IMR-90 (cell line): ENCODE data around the gene SPATA17. TPM values are rescaled to one million over a fixed set of nuclear protein-coding genes. Genes with fewer than 3 reads are reported as not detected.

ENCODE experiments used
- ATAC-seq: fragments of 200-7000 bp; cut with Tn5 transposase; 2 replicates; pipeline ENCODE4 v1.9.1; 2020; ENCODE audit warnings: low read depth, mild to moderate bottlenecking, moderate library complexity
- BruUV-seq: library from RNA; stranded (reverse); fragments of 400-500 nt; replicated peaks from 2 replicates; lab custom pipeline; 2021; lab: Mats Ljungman, UMichigan
- CTCF ChIA-PET: fragments of 300-600 bp; formaldehyde crosslinking; extraction: SDS; loops from one replicate; lab custom pipeline; 2021; ENCODE audit warnings: antibody characterized with exemption; lab: Yijun Ruan, JAX
- POLR2A ChIA-PET: fragments of 300-600 bp; sonication (Branson Sonifier 250); formaldehyde crosslinking; loops from one replicate; lab custom pipeline; 2022; ENCODE audit warnings: antibody characterized with exemption; ENCODE audit not compliant: unreplicated experiment; lab: Charles Lee
- DNase-seq: peaks from one replicate; pipeline ENCODE4 v3.0.0; 2013
- H2AFZ ChIP-seq: replicated peaks from 2 replicates; pipeline ENCODE3; 2013; ENCODE audit warnings: low read length, mild to moderate bottlenecking; ENCODE audit not compliant: poor library complexity
- H2AK5ac ChIP-seq: 2 replicates; pipeline ENCODE4 v1.6.1; 2013; ENCODE audit warnings: low read depth, low read length, inconsistent platforms
- H2AK9ac ChIP-seq: replicated peaks from 2 replicates; pipeline ENCODE3; 2013; ENCODE audit warnings: mild to moderate bottlenecking, low read depth, low read length, moderate library complexity; ENCODE audit not compliant: poor library complexity
- H2BK120ac ChIP-seq: 2 replicates; pipeline ENCODE4 v1.6.1; 2013; ENCODE audit warnings: low read depth, low read length, inconsistent platforms
- H2BK15ac ChIP-seq: 3 replicates; pipeline ENCODE4 v1.6.1; 2013; ENCODE audit warnings: low read depth, low read length, inconsistent platforms
- H2BK20ac ChIP-seq: 2 replicates; pipeline ENCODE4 v1.6.1; 2013; ENCODE audit warnings: low read depth, mild to moderate bottlenecking, inconsistent platforms, low read length, moderate library complexity
- H2BK5ac ChIP-seq: 2 replicates; pipeline ENCODE4 v1.6.1; 2013; ENCODE audit warnings: mild to moderate bottlenecking, low read depth, low read length, inconsistent platforms; ENCODE audit not compliant: poor library complexity, severe bottlenecking
- H3K14ac ChIP-seq: replicated peaks from 2 replicates; pipeline ENCODE4 v1.6.1; 2013; ENCODE audit warnings: low read depth, low read length, inconsistent platforms
- H3K18ac ChIP-seq: 2 replicates; pipeline ENCODE4 v1.6.1; 2013; ENCODE audit warnings: low read depth, low read length, control low read depth
- H3K23ac ChIP-seq: 2 replicates; pipeline ENCODE4 v1.6.1; 2013; ENCODE audit warnings: low read depth, low read length, inconsistent platforms
- H3K27ac ChIP-seq: 2 replicates; pipeline ENCODE4 v1.5.1; 2013; ENCODE audit warnings: mild to moderate bottlenecking, control low read depth, low read length; ENCODE audit not compliant: insufficient read depth
- H3K27me3 ChIP-seq: 2 replicates; pipeline ENCODE4 v1.6.1; 2013; ENCODE audit warnings: low read length; ENCODE audit not compliant: control insufficient read depth, insufficient read depth
- H3K36me3 ChIP-seq: 2 replicates; pipeline ENCODE4 v1.6.1; 2013; ENCODE audit warnings: low read length, mixed read lengths; ENCODE audit not compliant: control insufficient read depth, insufficient read depth
- H3K4ac ChIP-seq: 2 replicates; pipeline ENCODE4 v1.6.1; 2013; ENCODE audit warnings: low read depth, low read length, inconsistent platforms
- H3K4me1 ChIP-seq: 2 replicates; pipeline ENCODE4 v1.6.1; 2013; ENCODE audit warnings: low read length, mixed read lengths; ENCODE audit not compliant: control insufficient read depth, insufficient read depth
- H3K4me2 ChIP-seq: 2 replicates; pipeline ENCODE4 v1.6.1; 2013; ENCODE audit warnings: low read depth, mild to moderate bottlenecking, control low read depth, low read length, moderate library complexity
- H3K4me3 ChIP-seq: 2 replicates; pipeline ENCODE4 v1.5.1; 2013; ENCODE audit warnings: low read depth, mild to moderate bottlenecking, control low read depth, low read length, moderate library complexity; ENCODE audit not compliant: insufficient read depth
- H3K56ac ChIP-seq: 2 replicates; pipeline ENCODE4 v1.6.1; 2013; ENCODE audit warnings: low read length, inconsistent platforms; ENCODE audit not compliant: insufficient read depth; ENCODE audit errors: extremely low read depth
- H3K79me1 ChIP-seq, 2 experiments: 2 replicates each; pipeline ENCODE4 v1.6.1; 2013; ENCODE audit warnings: low read length in 2 of 2, inconsistent platforms in 1 of 2, low read depth in 1 of 2
- H3K9ac ChIP-seq: 2 replicates; pipeline ENCODE4 v1.6.1; 2013; ENCODE audit warnings: low read depth, low read length, control low read depth
- H3K9me1 ChIP-seq: 2 replicates; pipeline ENCODE4 v1.6.1; 2013; ENCODE audit warnings: low read length, inconsistent platforms; ENCODE audit not compliant: insufficient read depth
- H3K9me3 ChIP-seq: 2 replicates; pipeline ENCODE4 v1.6.1; 2013; ENCODE audit warnings: low read length; ENCODE audit not compliant: control insufficient read depth, insufficient read depth
- H4K20me1 ChIP-seq: 2 replicates; pipeline ENCODE4 v1.6.1; 2013; ENCODE audit warnings: low read length, inconsistent platforms; ENCODE audit not compliant: insufficient read depth
- H4K5ac ChIP-seq: 2 replicates; pipeline ENCODE4 v1.6.1; 2013; ENCODE audit warnings: mild to moderate bottlenecking, low read depth, low read length, control low read depth
- H4K8ac ChIP-seq, 2 experiments: 2 replicates each; pipeline ENCODE4 v1.6.1; 2013; ENCODE audit warnings: low read depth in 2 of 2, low read length in 2 of 2, control low read depth in 1 of 2, inconsistent platforms in 1 of 2
- H4K91ac ChIP-seq: 2 replicates; pipeline ENCODE4 v1.6.1; 2013; ENCODE audit warnings: low read depth, low read length, inconsistent platforms; ENCODE audit not compliant: insufficient read depth
- BHLHE40 ChIP-seq: fragments of 150-350 bp; IDR thresholded peaks from 2 replicates; pipeline ENCODE4 v1.6.1; 2016; ENCODE audit warnings: mild to moderate bottlenecking, low read depth, low read length
- CEBPB ChIP-seq: IDR thresholded peaks from 2 replicates; pipeline ENCODE4 v1.6.1; 2012; ENCODE audit warnings: low read depth, low read length, improper control_type of control experiment
- CHD1 ChIP-seq: IDR thresholded peaks from 2 replicates; pipeline ENCODE4 v1.6.1; 2012; ENCODE audit warnings: low read depth, low read length, improper control_type of control experiment
- FOS ChIP-seq: fragments of 150-350 bp; IDR thresholded peaks from 2 replicates; pipeline ENCODE4 v1.6.1; 2016; ENCODE audit warnings: low read depth, low read length
- MAFK ChIP-seq: IDR thresholded peaks from 2 replicates; pipeline ENCODE4 v1.6.1; 2012; ENCODE audit warnings: low read depth, low read length, improper control_type of control experiment
- MAZ ChIP-seq: IDR thresholded peaks from 2 replicates; pipeline ENCODE4 v1.6.1; 2012; ENCODE audit warnings: low read depth, mild to moderate bottlenecking, low read length, improper control_type of control experiment, moderate library complexity, borderline replicate concordance
- MXI1 ChIP-seq: IDR thresholded peaks from 2 replicates; pipeline ENCODE4 v1.6.1; 2012; ENCODE audit warnings: low read depth, mild to moderate bottlenecking, low read length, moderate library complexity, borderline replicate concordance
- NFE2L2 ChIP-seq: fragments of 150-350 bp; IDR thresholded peaks from 2 replicates; pipeline ENCODE4 v1.6.1; 2016; ENCODE audit warnings: low read depth, mild to moderate bottlenecking, low read length
- POLR2A ChIP-seq: IDR thresholded peaks from 2 replicates; pipeline ENCODE4 v1.6.1; 2012; ENCODE audit warnings: mild to moderate bottlenecking, low read depth, low read length
- RAD21 ChIP-seq: IDR thresholded peaks from 2 replicates; pipeline ENCODE4 v1.6.1; 2012; ENCODE audit warnings: low read length, improper control_type of control experiment
- RCOR1 ChIP-seq: IDR thresholded peaks from 2 replicates; pipeline ENCODE4 v1.6.1; 2012; ENCODE audit warnings: mild to moderate bottlenecking, low read length, improper control_type of control experiment; ENCODE audit not compliant: insufficient replicate concordance
- RFX5 ChIP-seq: IDR thresholded peaks from 2 replicates; pipeline ENCODE4 v1.8.0; 2012; ENCODE audit warnings: low read depth, mild to moderate bottlenecking, low read length, moderate library complexity
- SMC3 ChIP-seq: fragments of 150-350 bp; IDR thresholded peaks from 2 replicates; pipeline ENCODE4 v1.6.1; 2016; ENCODE audit warnings: low read depth, mild to moderate bottlenecking, antibody characterized with exemption, low read length, moderate library complexity
- WGBS, 2 experiments: methylation state at CpG; one replicate each; pipeline versions ENCODE4 v1.1.5 to v1.1.7; 2013; ENCODE audit warnings: missing lambda C conversion rate in 2 of 2; ENCODE audit not compliant: insufficient read length in 1 of 2; ENCODE audit errors: extremely low coverage in 2 of 2; 5-methylcytosine and 5-hydroxymethylcytosine counted together
- dilution Hi-C: fragments of 300-500 bp; cut with HindIII; formaldehyde crosslinking; loops from one replicate; pipeline ENCODE4 v1.14.3; 2018; ENCODE audit warnings: low sequenced_read_pairs; ENCODE audit not compliant: unreplicated experiment
- in situ Hi-C: fragments of 300-500 bp; cut with MboI; formaldehyde crosslinking; loops from 3 replicates; pipeline ENCODE4 v1.14.3; 2019; ENCODE audit warnings: low sequenced_read_pairs, inconsistent platforms, mixed read lengths
- intact Hi-C: fragments of 100-400 bp; cut with micrococcal nuclease; formaldehyde crosslinking; loops from 2 replicates; pipeline ENCODE4 v1.10.0; 2022
- polyA plus RNA-seq, 3 experiments: library from polyadenylated mRNA; depleted of rRNA; stranded (reverse); fragments of >200 nt; gene quantifications; 2 replicates each; pipeline ENCODE4 v1.2.3, GENCODE V29; 2012; ENCODE audit warnings: low replicate concordance in 1 of 3
- total RNA-seq: library from RNA; depleted of rRNA; stranded (reverse); fragments of >200 nt; gene quantifications from 2 replicates; pipeline ENCODE4 v1.2.3, GENCODE V29; 2012
- TF ChIP-seq, protein P1 (sequence below): conservative IDR thresholded peaks from 2 replicates; pipeline ENCODE4 v1.5.1; 2012; ENCODE audit warnings: mild to moderate bottlenecking, low read depth, low read length, improper control_type of control experiment
- TF ChIP-seq, protein P2 (sequence below): fragments of 150-350 bp; IDR thresholded peaks from 2 replicates; pipeline ENCODE4 v1.6.1; 2017; ENCODE audit warnings: mild to moderate bottlenecking, antibody characterized with exemption, low read length, low read depth
- TF ChIP-seq, protein P3 (sequence below): fragments of 150-350 bp; IDR thresholded peaks from 2 replicates; pipeline ENCODE4 v1.6.1; 2016; ENCODE audit warnings: low read depth, mild to moderate bottlenecking, low read length, moderate library complexity, borderline replicate concordance

SPATA17 gene
- total and polyA plus RNA-seq, 2 of the 4 experiments (the other 2 are of a cell fraction): 0.03 to 0.18 TPM

DNA sequence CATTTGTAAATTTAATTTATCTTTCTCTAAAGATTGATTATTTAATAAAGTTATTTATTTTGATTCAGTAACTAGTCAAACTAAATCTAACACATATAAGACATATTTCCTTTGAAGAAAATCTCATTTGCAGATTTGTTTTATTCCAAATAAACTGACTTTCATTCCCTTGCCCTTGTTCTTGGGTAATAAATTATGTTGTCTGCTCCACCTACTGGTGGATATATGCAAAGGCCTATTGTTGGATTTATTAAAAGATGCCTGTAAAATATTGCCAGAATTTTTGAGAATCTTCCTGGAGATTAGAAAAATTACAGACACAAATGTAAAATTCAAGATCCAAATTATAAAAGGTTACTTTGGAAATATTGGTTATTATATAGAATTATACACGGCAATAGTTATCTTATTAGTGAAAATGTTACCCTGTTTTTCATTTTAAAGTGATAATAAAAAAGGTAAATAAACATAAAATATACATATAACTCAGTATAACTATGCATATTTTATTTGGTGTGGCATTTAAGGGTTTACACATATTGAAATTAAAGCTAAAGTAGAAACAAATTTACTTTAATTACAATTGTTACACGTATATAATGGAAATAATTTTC lies 116.1 kb downstream of the SPATA17 start:
- ATAC-seq (peak; percentile 40; the same call in 1 of the 2 replicates), DNase-seq (peak; percentile 41)
- Histone ChIP-seq H3K4me2 (no peak overlapping the region), H3K14ac (no peak overlapping the region), H3K9me3 (no peaks in the 10 kb centered on the region), H2BK20ac (no peak overlapping the region), H2AK5ac (no peak overlapping the region), H4K8ac (no peak overlapping the region), H3K27me3 (no peaks in the 10 kb centered on the region), H2BK120ac (no peak overlapping the region), H2BK15ac (no peak overlapping the region), H3K23ac (no peak overlapping the region), H3K56ac (no peak overlapping the region), H3K79me1 (no peaks in the 10 kb centered on the region), H4K5ac (no peak overlapping the region), H4K20me1 (no peaks in the 10 kb centered on the region), H2AK9ac (no peak overlapping the region), H2BK5ac (no peak overlapping the region), H3K36me3 (no peaks in the 10 kb centered on the region), H2AFZ (no peak overlapping the region), H3K27ac (no peak overlapping the region), H3K4ac (no peak overlapping the region), H3K9me1 (no peaks in the 10 kb centered on the region), H3K4me1 (no peaks in the 10 kb centered on the region), H4K91ac (no peak overlapping the region), H3K9ac (no peak overlapping the region), H3K4me3 (no peak overlapping the region), H3K18ac (no peak overlapping the region)
- intact Hi-C loops (loop anchor here (1.0 to 5.0 kb wide), 2 partner anchors 997 to 1925 kb away; no protein-coding TSS in a partner anchor), dilution Hi-C loops (no loop called here), in situ Hi-C loops (no loop called here)
- ChIA-PET POLR2A (no interaction called here), CTCF (no interaction called here)
- WGBS, 2 experiments: no CpG with 5 or more reads among the region's 2 CpGs
- BruUV-seq: no TSS peak
- TF ChIP-seq, protein P1, sequence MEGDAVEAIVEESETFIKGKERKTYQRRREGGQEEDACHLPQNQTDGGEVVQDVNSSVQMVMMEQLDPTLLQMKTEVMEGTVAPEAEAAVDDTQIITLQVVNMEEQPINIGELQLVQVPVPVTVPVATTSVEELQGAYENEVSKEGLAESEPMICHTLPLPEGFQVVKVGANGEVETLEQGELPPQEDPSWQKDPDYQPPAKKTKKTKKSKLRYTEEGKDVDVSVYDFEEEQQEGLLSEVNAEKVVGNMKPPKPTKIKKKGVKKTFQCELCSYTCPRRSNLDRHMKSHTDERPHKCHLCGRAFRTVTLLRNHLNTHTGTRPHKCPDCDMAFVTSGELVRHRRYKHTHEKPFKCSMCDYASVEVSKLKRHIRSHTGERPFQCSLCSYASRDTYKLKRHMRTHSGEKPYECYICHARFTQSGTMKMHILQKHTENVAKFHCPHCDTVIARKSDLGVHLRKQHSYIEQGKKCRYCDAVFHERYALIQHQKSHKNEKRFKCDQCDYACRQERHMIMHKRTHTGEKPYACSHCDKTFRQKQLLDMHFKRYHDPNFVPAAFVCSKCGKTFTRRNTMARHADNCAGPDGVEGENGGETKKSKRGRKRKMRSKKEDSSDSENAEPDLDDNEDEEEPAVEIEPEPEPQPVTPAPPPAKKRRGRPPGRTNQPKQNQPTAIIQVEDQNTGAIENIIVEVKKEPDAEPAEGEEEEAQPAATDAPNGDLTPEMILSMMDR: peak; percentile 77
- TF ChIP-seq RAD21 (peak; percentile 57), MXI1 (no peak), BHLHE40 (no peak), RFX5 (no peak), CEBPB (no peak), FOS (no peak), NFE2L2 (no peak), SMC3 (peak; percentile 66), RCOR1 (no peak), MAFK (no peak), POLR2A (no peak), CHD1 (no peak), MAZ (no peak)
- TF ChIP-seq, protein P2, sequence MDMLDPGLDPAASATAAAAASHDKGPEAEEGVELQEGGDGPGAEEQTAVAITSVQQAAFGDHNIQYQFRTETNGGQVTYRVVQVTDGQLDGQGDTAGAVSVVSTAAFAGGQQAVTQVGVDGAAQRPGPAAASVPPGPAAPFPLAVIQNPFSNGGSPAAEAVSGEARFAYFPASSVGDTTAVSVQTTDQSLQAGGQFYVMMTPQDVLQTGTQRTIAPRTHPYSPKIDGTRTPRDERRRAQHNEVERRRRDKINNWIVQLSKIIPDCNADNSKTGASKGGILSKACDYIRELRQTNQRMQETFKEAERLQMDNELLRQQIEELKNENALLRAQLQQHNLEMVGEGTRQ: no peak
- TF ChIP-seq, protein P3, sequence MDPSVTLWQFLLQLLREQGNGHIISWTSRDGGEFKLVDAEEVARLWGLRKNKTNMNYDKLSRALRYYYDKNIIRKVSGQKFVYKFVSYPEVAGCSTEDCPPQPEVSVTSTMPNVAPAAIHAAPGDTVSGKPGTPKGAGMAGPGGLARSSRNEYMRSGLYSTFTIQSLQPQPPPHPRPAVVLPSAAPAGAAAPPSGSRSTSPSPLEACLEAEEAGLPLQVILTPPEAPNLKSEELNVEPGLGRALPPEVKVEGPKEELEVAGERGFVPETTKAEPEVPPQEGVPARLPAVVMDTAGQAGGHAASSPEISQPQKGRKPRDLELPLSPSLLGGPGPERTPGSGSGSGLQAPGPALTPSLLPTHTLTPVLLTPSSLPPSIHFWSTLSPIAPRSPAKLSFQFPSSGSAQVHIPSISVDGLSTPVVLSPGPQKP: no peak
